Left ventricle myocardium inferior (tissue), 1 donor: ENCODE results near the gene KIF21B. TPM values are rescaled to one million over a fixed set of nuclear protein-coding genes. Genes with fewer than 3 reads are reported as not detected.

Source experiments
- DNase-seq: peaks from one replicate; pipeline ENCODE4 v3.0.0-alpha.2; 2020
- H3K27ac ChIP-seq: fragments of 200-600 bp; replicated peaks from 2 replicates; pipeline ENCODE4 v1.8.0; 2021
- H3K27me3 ChIP-seq: fragments of 200-600 bp; 2 replicates; pipeline ENCODE4 v1.8.0; 2021; ENCODE audit warnings: low read depth
- H3K36me3 ChIP-seq: fragments of 200-600 bp; 2 replicates; pipeline ENCODE4 v1.8.0; 2021
- H3K4me1 ChIP-seq: fragments of 200-600 bp; 2 replicates; pipeline ENCODE4 v1.8.0; 2021
- H3K4me3 ChIP-seq: fragments of 200-600 bp; 2 replicates; pipeline ENCODE4 v1.8.0; 2021; ENCODE audit warnings: mild to moderate bottlenecking, moderate library complexity
- H3K9me3 ChIP-seq: fragments of 200-600 bp; replicated peaks from 2 replicates; pipeline ENCODE4 v1.8.0; 2021
- intact Hi-C: fragments of 100-400 bp; cut with micrococcal nuclease; formaldehyde crosslinking; loops from one replicate; pipeline ENCODE4 v1.11.0; 2022
- total RNA-seq: library from RNA; stranded (reverse); fragmentation: NEBNext Ultra II Directional; extraction: Animal tissue kit (Norgen Biotek cat#: 25700); gene quantifications from one replicate; pipeline ENCODE4 v1.2.1, GENCODE V29; 2021
- TF ChIP-seq, protein P1 (sequence below): fragments of 200-600 bp; IDR thresholded peaks from 2 replicates; pipeline ENCODE4 v1.8.0; 2021; ENCODE audit warnings: antibody characterized with exemption, mild to moderate bottlenecking, borderline replicate concordance
- donor health status: DM: no; HTN: yes; CAD: no; lungs with severe emphysema.

KIF21B gene
- total RNA-seq, 1 donor from 2014 or later: 0.47 TPM

DNA sequence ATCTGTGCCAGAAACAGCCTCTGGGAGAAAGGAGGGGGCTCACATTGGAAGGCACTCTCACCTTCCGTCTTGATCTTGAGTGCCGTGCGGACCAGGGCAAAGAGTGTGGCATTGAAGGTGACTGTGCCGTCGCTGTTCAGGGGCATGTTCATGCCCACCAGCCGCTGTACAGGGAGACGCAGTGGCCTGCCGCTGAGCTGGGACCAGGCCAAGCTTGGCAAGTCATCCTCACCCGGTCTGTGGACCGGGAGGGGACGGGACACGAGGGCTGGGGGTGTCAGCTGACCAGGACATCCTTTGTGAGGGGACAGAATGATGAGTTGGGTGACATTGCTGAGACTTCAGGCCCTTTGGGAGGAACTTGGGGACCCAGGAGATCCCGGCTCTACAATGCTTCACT, 25.0 kb upstream of the KIF21B start:
- H3K9me3 ChIP-seq: no peaks in the 10 kb centered on the region
- no peak overlapping the region for H3K27ac ChIP-seq
- peaks cover 44% of the 10 kb centered on the region for H3K27me3 ChIP-seq
- H3K4me3 ChIP-seq: no peak overlapping the region
- H3K4me1 ChIP-seq: no peaks in the 10 kb centered on the region
- TF ChIP-seq, protein P1, sequence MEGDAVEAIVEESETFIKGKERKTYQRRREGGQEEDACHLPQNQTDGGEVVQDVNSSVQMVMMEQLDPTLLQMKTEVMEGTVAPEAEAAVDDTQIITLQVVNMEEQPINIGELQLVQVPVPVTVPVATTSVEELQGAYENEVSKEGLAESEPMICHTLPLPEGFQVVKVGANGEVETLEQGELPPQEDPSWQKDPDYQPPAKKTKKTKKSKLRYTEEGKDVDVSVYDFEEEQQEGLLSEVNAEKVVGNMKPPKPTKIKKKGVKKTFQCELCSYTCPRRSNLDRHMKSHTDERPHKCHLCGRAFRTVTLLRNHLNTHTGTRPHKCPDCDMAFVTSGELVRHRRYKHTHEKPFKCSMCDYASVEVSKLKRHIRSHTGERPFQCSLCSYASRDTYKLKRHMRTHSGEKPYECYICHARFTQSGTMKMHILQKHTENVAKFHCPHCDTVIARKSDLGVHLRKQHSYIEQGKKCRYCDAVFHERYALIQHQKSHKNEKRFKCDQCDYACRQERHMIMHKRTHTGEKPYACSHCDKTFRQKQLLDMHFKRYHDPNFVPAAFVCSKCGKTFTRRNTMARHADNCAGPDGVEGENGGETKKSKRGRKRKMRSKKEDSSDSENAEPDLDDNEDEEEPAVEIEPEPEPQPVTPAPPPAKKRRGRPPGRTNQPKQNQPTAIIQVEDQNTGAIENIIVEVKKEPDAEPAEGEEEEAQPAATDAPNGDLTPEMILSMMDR: no peak
- no peak for DNase-seq
- intact Hi-C loops: no loop called here
- H3K36me3 ChIP-seq: no peaks in the 10 kb centered on the region

DNA sequence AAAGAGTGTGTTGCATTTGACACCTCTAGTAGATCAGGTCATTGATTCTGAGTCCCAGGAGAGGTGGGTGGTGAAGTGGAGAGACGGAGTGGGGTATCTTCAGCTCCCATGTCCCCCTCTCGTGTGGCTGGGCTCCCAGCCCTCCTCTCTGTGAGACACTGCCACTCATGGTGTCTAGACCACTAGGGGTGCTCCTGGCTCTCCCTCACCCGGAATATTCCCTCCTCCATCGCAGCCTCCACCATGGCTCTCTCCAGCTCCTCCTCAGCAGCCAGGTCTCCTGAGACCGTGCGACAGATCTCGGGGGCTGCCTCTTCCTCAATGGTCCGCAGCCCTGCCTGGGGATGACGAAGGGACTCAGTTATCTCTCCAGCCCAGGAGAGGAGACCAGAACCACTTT, 20.6 kb upstream of the KIF21B start:
- no peak overlapping the region for H3K27ac ChIP-seq
- TF ChIP-seq, protein P1: no peak
- H3K9me3 ChIP-seq: no peaks in the 10 kb centered on the region
- DNase-seq: no peak
- intact Hi-C loops: loop anchor here (5.0 kb wide), 1 partner anchor 67 kb away; no protein-coding TSS in a partner anchor
- peaks cover 33% of the 10 kb centered on the region for H3K27me3 ChIP-seq
- peaks cover 7% of the 10 kb centered on the region for H3K4me1 ChIP-seq
- no peaks in the 10 kb centered on the region for H3K36me3 ChIP-seq
- no peak overlapping the region for H3K4me3 ChIP-seq

GRCh38 chr1:201042779-201043461, 19.4 kb upstream of the KIF21B start:
- H3K36me3 ChIP-seq: no peaks in the 10 kb centered on the region
- no peak overlapping the region for H3K27ac ChIP-seq
- H3K4me3 ChIP-seq: no peak overlapping the region
- intact Hi-C loops: loop anchor here (5.0 kb wide), 1 partner anchor 66 kb away; no protein-coding TSS in a partner anchor
- peak; percentile 40 for DNase-seq
- H3K9me3 ChIP-seq: no peaks in the 10 kb centered on the region
- peaks cover 21% of the 10 kb centered on the region for H3K27me3 ChIP-seq
- TF ChIP-seq, protein P1: peak; percentile 88
- H3K4me1 ChIP-seq: peaks cover 7% of the 10 kb centered on the region

DNA sequence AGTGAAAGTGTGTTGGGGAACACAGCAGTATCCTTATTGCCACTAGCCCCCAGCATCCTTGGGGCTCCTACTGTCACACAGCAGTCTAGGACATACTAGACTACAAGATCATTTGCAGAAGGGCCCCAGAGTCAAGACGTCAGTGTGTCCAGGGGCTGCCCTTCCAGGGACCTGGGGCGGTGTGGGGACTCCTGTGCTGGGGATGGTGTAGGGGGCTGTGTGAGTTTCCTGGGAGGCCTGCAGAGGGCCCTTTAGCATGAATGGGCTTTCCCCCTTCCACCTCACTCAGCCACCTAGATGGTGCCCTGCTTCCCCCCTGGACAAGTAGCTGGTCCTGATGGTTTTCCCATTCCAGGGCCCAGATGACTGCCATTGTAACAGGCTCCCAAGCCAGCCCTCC, 17.5 kb upstream of the KIF21B start:
- H3K4me1 ChIP-seq: peaks cover 7% of the 10 kb centered on the region
- no peak overlapping the region for H3K4me3 ChIP-seq
- DNase-seq: no peak
- H3K36me3 ChIP-seq: no peaks in the 10 kb centered on the region
- intact Hi-C loops: loop anchor here (5.0 kb wide), 1 partner anchor 64 kb away; no protein-coding TSS in a partner anchor
- peaks cover 23% of the 10 kb centered on the region for H3K27me3 ChIP-seq
- H3K27ac ChIP-seq: no peak overlapping the region
- H3K9me3 ChIP-seq: no peaks in the 10 kb centered on the region
- TF ChIP-seq, protein P1: no peak

GRCh38 chr1:201039876-201040275, 16.4 kb upstream of the KIF21B start:
- H3K4me3 ChIP-seq: no peak overlapping the region
- intact Hi-C loops: loop anchor here (5.0 kb wide), 1 partner anchor 63 kb away; no protein-coding TSS in a partner anchor
- H3K27ac ChIP-seq: no peak overlapping the region
- TF ChIP-seq, protein P1: no peak
- no peaks in the 10 kb centered on the region for H3K9me3 ChIP-seq
- DNase-seq: no peak
- H3K4me1 ChIP-seq: peaks cover 7% of the 10 kb centered on the region
- peaks cover 23% of the 10 kb centered on the region for H3K27me3 ChIP-seq
- no peaks in the 10 kb centered on the region for H3K36me3 ChIP-seq
